Mesenteric fat pad (tissue), 1 donor: ENCODE results near the gene TWSG1. TPM values are rescaled to one million over a fixed set of nuclear protein-coding genes. Genes with fewer than 3 reads are reported as not detected.
"Not testable (repeated sequence)": the region's sequence is repeated elsewhere in the genome, so short reads cannot be mapped to it uniquely, and the experiment has no call there.

ENCODE experiments used
- DNase-seq: peaks from one replicate; pipeline ENCODE4 v3.0.0-alpha.2; 2020; ENCODE audit warnings: low spot score
- total RNA-seq: library from RNA; stranded (reverse); fragmentation: NEBNext Ultra II Directional; extraction: Animal tissue kit (Norgen Biotek cat#: 25700); gene quantifications from one replicate; pipeline ENCODE4 v1.2.1, GENCODE V29; 2021
- donor health status: DM: yes; HTN: yes; CAD: no.

The TWSG1 gene
- total RNA-seq, 1 donor from 2014 or later = 20.4 TPM

GRCh38 chr18:9334973-9335696 lies 562 bp downstream of the TWSG1 start:
- no peak for DNase-seq

- no peak for DNase-seq
Observed at GRCh38 chr18:9335697-9336045, 1.1 kb downstream of the TWSG1 start.

GRCh38 chr18:9336827-9337226 lies 2.3 kb downstream of the TWSG1 start:
- DNase-seq = no peak

GRCh38 chr18:9337873-9338272 lies 3.3 kb downstream of the TWSG1 start:
- no peak for DNase-seq

GRCh38 chr18:9340472-9340871 lies 5.9 kb downstream of the TWSG1 start:
- DNase-seq = no peak

- no peak for DNase-seq
Observed at GRCh38 chr18:9343577-9343976, 9.0 kb downstream of the TWSG1 start.

GRCh38 chr18:9346775-9347174 lies 12.2 kb downstream of the TWSG1 start:
- no peak for DNase-seq

GRCh38 chr18:9348079-9348671 lies 13.6 kb downstream of the TWSG1 start:
- no peak for DNase-seq

GRCh38 chr18:9348766-9349165 lies 14.2 kb downstream of the TWSG1 start:
- DNase-seq = no peak

GRCh38 chr18:9353596-9353995 lies 19.0 kb downstream of the TWSG1 start:
- no peak for DNase-seq

- no peak for DNase-seq
Observed at GRCh38 chr18:9354256-9354655, 19.7 kb downstream of the TWSG1 start.

GRCh38 chr18:9356976-9357375 lies 22.4 kb downstream of the TWSG1 start:
- no peak for DNase-seq

GRCh38 chr18:9359796-9360195 lies 25.2 kb downstream of the TWSG1 start:
- DNase-seq = no peak

- DNase-seq = no peak
Observed at GRCh38 chr18:9361191-9361590, 26.6 kb downstream of the TWSG1 start.

GRCh38 chr18:9362869-9363268 lies 28.3 kb downstream of the TWSG1 start:
- DNase-seq = no peak

GRCh38 chr18:9364242-9364641 lies 29.7 kb downstream of the TWSG1 start:
- no peak for DNase-seq

- no peak for DNase-seq
Observed at GRCh38 chr18:9365406-9365805, 30.8 kb downstream of the TWSG1 start.

GRCh38 chr18:9366126-9366714 lies 31.6 kb downstream of the TWSG1 start:
- DNase-seq = no peak

GRCh38 chr18:9373254-9373653 lies 38.7 kb downstream of the TWSG1 start:
- not testable (repeated sequence) for DNase-seq

GRCh38 chr18:9379118-9379517 lies 44.5 kb downstream of the TWSG1 start:
- DNase-seq = no peak

- DNase-seq = no peak
Observed at GRCh38 chr18:9380101-9380500, 45.5 kb downstream of the TWSG1 start.

GRCh38 chr18:9380621-9381395 lies 46.2 kb downstream of the TWSG1 start:
- no peak for DNase-seq
